Uterus (tissue), 4 donors: Measurements from ENCODE around the gene HECTD1. TPM values are rescaled to one million over a fixed set of nuclear protein-coding genes. Genes with fewer than 3 reads are reported as not detected.

Experiments
- DNase-seq, 2 donors: peaks; one replicate each; pipeline ENCODE4 v3.0.0-alpha.2; 2019 to 2020
- H3K27ac ChIP-seq, 2 donors: fragments of 200-600 bp; sonication (generic); 1 replicate in 1 of 2; 2 replicates in 1 of 2; pipeline ENCODE4 v1.5.1; 2016 to 2018
- H3K27me3 ChIP-seq, 2 donors: fragments of 200-600 bp; sonication (generic); one replicate each; pipeline ENCODE4 v1.5.1; 2018 to 2019; ENCODE audit warnings: control low read depth in 1 of 2
- H3K36me3 ChIP-seq, 2 donors: fragments of 200-600 bp; sonication (generic); one replicate each; pipeline ENCODE4 v1.5.1; 2019; ENCODE audit warnings: control low read depth in 1 of 2
- H3K4me1 ChIP-seq, 2 donors: fragments of 200-600 bp; sonication (generic); one replicate each; pipeline ENCODE4 v1.5.1; 2018 to 2019; ENCODE audit warnings: control low read depth in 1 of 2
- H3K4me3 ChIP-seq, 2 donors: fragments of 200-600 bp; sonication (generic); 1 replicate in 1 of 2; 2 replicates in 1 of 2; pipeline ENCODE4 v1.5.1; 2018 to 2019; ENCODE audit warnings: mild to moderate bottlenecking in 1 of 2
- H3K9me3 ChIP-seq, 2 donors: fragments of 200-600 bp; sonication (generic); one replicate each; pipeline ENCODE4 v1.5.1; 2019; ENCODE audit warnings: control low read depth in 1 of 2
- POLR2A ChIP-seq, 2 donors: fragments of 450-650 bp; IDR thresholded peaks; one replicate each; pipeline ENCODE4 v1.6.1; 2016; ENCODE audit warnings: antibody characterized with exemption in 2 of 2, mild to moderate bottlenecking in 1 of 2, moderate library complexity in 1 of 2
- intact Hi-C: fragments of 100-400 bp; cut with DNase I; formaldehyde crosslinking; loops from one replicate; pipeline ENCODE4 v1.15.1; 2023; ENCODE audit warnings: low total_unique reads
- total RNA-seq, 4 donors: library from RNA; depleted of rRNA in 3 of 4; stranded (reverse); fragments of >200 nt in 3 of 4; gene quantifications; one replicate each; pipeline versions ENCODE4 v1.1.0 to v1.2.4, GENCODE V29; 2014 to 2023
- TF ChIP-seq, protein P1 (sequence below), 4 experiments: fragments of 200-600 bp in 2 of 4; fragments of 450-650 bp in 2 of 4; sonication (generic) in 2 of 4; IDR thresholded peaks; one replicate each; pipeline ENCODE4 v1.5.1; 2016 to 2019; ENCODE audit warnings: antibody characterized with exemption in 4 of 4, mild to moderate bottlenecking in 2 of 4, moderate library complexity in 1 of 4
- donor health status: DM: yes; HTN: yes; CAD: no.

Gene HECTD1
- total RNA-seq, 4 donors from 2014 or later: 99.4 to 434 (median 307) TPM

DNA sequence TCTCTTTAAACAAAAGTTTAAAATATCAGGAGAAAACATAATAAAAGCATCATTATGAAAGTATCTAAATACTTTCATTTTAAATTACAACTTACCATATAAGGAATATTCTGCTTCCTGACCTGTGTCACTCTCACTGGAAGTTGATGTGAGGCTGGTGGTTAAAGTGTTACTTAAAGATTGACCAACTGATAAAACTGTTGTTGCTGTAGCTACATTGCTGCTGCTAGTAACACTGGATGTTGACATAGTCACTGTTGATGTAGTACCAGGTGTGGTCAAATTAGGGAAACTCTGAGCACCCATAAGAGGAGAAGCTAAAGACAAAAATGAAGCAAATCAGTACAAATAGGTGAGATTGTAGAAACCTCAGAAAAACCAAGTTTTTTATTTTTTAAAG, 79.9 kb downstream of the HECTD1 start:
- intact Hi-C loops: no loop called here
- Histone ChIP-seq H3K27ac (no peak overlapping the region), H3K9me3 (no peaks in the 10 kb centered on the region), H3K27me3 (no peaks in the 10 kb centered on the region), H3K36me3 (no peaks in the 10 kb centered on the region), H3K4me1 (no peaks in the 10 kb centered on the region), H3K4me3 (no peak overlapping the region)
- DNase-seq: no peak
- TF ChIP-seq POLR2A (IDR thresholded peaks at IDR 0.05): no peak
- TF ChIP-seq, protein P1, sequence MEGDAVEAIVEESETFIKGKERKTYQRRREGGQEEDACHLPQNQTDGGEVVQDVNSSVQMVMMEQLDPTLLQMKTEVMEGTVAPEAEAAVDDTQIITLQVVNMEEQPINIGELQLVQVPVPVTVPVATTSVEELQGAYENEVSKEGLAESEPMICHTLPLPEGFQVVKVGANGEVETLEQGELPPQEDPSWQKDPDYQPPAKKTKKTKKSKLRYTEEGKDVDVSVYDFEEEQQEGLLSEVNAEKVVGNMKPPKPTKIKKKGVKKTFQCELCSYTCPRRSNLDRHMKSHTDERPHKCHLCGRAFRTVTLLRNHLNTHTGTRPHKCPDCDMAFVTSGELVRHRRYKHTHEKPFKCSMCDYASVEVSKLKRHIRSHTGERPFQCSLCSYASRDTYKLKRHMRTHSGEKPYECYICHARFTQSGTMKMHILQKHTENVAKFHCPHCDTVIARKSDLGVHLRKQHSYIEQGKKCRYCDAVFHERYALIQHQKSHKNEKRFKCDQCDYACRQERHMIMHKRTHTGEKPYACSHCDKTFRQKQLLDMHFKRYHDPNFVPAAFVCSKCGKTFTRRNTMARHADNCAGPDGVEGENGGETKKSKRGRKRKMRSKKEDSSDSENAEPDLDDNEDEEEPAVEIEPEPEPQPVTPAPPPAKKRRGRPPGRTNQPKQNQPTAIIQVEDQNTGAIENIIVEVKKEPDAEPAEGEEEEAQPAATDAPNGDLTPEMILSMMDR (IDR thresholded peaks at IDR 0.05): no peak

DNA sequence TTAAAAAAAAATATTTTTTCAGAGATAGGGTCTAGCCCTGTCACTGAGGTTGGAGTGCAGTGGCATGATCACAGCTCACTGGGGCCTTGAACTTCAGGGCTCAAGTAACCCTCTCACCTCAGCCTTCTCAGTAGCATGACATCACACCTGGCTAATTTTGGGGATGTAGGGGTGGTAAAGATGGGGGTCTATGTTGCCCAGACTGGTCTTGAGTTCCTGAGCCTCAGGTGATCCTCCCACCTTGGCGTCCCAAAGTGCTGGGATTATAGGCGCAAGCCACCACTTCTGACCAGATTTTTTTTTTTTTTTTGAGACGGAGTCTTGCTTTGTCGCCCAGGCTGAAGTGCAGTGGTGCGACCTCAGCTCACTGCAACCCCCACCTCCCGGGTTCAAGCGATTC, 80.9 kb downstream of the HECTD1 start:
- no peak for DNase-seq
- intact Hi-C loops: no loop called here
- TF ChIP-seq, protein P1 (IDR thresholded peaks at IDR 0.05): no peak
- TF ChIP-seq POLR2A (IDR thresholded peaks at IDR 0.05): no peak
- Histone ChIP-seq H3K4me3 (no peak overlapping the region), H3K36me3 (no peaks in the 10 kb centered on the region), H3K27ac (no peak overlapping the region), H3K4me1 (no peaks in the 10 kb centered on the region), H3K9me3 (no peaks in the 10 kb centered on the region), H3K27me3 (no peaks in the 10 kb centered on the region)

DNA sequence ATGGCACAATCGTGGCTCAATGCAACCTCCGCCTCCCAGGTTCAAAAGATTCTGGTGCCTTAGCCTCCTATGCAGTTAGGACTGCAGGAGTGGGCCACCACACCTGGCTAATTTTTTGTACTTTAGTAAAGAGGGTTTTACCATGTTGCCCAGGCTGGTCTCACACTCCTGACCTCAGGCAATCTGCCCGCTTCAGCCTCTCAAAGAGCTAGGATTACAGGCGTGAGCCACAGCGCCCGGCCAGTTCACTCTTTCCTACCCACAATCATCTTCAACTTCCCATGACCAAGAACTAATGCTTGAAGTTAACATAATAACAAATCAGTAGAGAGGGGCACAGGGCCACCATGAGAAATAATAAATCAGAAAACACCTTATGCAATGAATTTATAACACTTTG, 82.4 kb downstream of the HECTD1 start:
- intact Hi-C loops: no loop called here
- no peaks in the 10 kb centered on the region for H3K27me3 ChIP-seq
- no peaks in the 10 kb centered on the region for H3K36me3 ChIP-seq

DNA sequence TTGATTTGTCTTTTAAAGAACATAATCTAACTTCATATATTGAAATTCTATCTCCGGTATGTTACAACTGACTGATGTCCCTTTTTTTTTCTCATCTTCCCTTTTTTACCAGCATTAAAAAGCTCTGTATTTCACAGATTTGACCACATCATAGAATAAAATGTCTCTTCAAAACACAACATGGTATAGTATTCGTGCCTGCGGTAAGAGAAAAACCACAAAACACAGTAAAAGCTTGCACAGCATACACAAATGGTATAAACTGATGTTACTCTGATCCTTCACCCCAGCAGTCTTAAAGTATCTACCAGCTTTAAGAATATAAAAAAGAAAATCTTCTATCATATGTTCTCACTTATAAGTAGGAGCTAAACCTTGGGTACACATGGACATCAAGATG, 83.4 kb downstream of the HECTD1 start:
- intact Hi-C loops: no loop called here
- DNase-seq: no peak
- Histone ChIP-seq H3K4me3 (no peak overlapping the region), H3K9me3 (no peaks in the 10 kb centered on the region), H3K27ac (no peak overlapping the region), H3K4me1 (no peaks in the 10 kb centered on the region), H3K36me3 (no peaks in the 10 kb centered on the region), H3K27me3 (no peaks in the 10 kb centered on the region)
- TF ChIP-seq, protein P1 (IDR thresholded peaks at IDR 0.05): no peak

More for the DNA sequence above, 82.4 kb downstream of the HECTD1 start:
- Histone ChIP-seq H3K4me3 (no peak overlapping the region), H3K27ac (no peak overlapping the region), H3K4me1 (no peaks in the 10 kb centered on the region), H3K9me3 (no peaks in the 10 kb centered on the region)
- TF ChIP-seq POLR2A (IDR thresholded peaks at IDR 0.05): no peak
- TF ChIP-seq, protein P1 (IDR thresholded peaks at IDR 0.05): no peak
- no peak for DNase-seq

DNA sequence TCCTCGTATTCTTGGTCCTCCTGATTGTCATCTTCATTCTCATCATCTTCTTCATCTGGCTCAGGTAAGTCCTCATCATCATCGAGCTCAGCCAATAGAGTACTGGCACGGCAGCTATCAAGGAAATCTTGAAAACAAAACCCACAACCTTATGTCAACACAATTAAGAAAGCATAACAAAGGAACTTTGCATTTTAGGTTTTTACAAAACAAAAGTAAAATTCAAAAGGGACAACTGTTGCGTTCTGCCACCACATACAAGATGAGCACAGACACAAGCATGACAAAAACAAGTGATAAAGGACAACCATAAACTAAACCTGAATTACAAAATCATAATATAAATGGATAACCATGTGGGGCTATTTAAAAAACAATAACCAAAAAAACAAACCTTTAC, 84.7 kb downstream of the HECTD1 start:
- intact Hi-C loops: no loop called here
- H3K4me3 ChIP-seq: no peak overlapping the region
- no peaks in the 10 kb centered on the region for H3K36me3 ChIP-seq
- TF ChIP-seq, protein P1 (IDR thresholded peaks at IDR 0.05): no peak
- TF ChIP-seq POLR2A (IDR thresholded peaks at IDR 0.05): no peak
- H3K4me1 ChIP-seq: no peaks in the 10 kb centered on the region
- H3K9me3 ChIP-seq: no peaks in the 10 kb centered on the region
- H3K27me3 ChIP-seq: no peaks in the 10 kb centered on the region
- DNase-seq: no peak
- H3K27ac ChIP-seq: no peak overlapping the region
